HL-60 (cell line): ENCODE measurements around the gene DOCK9.

Experiments used
- GABPA ChIP-seq: IDR thresholded peaks from 2 replicates; pipeline ENCODE4 v1.6.1; 2012; ENCODE audit warnings: low read depth
- POLR2AphosphoS5 ChIP-seq: IDR thresholded peaks from 2 replicates; pipeline ENCODE4 v1.6.1; 2012; ENCODE audit warnings: low read depth
- TF ChIP-seq, protein P1 (sequence below): IDR thresholded peaks from one replicate; pipeline ENCODE4 v1.5.1; 2011; ENCODE audit warnings: low read length, control low read depth, inconsistent platforms; ENCODE audit not compliant: insufficient read depth
- TF ChIP-seq, protein P2 (sequence below): IDR thresholded peaks from 2 replicates; pipeline ENCODE4 v1.6.1; 2012; ENCODE audit warnings: low read depth; ENCODE audit not compliant: insufficient replicate concordance

DNA sequence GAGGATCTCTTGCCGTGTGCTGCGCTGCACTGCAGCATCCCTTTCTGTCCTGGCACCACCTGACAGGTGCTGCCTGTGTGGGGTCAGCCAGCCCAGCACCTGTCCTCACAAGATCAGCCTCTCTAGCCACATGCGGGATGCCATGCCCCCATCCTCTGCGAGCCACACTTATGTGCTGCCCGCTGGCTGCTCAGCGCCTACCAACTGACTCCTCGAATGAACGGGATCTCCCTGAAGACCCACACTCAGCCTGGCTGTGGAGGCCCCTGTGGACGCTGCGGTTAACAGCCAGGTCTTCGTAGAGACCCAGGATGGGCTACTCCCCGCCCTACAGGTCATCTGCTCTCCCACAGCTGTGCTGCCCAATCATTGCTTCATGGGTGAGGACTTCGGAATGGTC lies 106.1 kb downstream of the DOCK9 start:
- TF ChIP-seq, protein P1, sequence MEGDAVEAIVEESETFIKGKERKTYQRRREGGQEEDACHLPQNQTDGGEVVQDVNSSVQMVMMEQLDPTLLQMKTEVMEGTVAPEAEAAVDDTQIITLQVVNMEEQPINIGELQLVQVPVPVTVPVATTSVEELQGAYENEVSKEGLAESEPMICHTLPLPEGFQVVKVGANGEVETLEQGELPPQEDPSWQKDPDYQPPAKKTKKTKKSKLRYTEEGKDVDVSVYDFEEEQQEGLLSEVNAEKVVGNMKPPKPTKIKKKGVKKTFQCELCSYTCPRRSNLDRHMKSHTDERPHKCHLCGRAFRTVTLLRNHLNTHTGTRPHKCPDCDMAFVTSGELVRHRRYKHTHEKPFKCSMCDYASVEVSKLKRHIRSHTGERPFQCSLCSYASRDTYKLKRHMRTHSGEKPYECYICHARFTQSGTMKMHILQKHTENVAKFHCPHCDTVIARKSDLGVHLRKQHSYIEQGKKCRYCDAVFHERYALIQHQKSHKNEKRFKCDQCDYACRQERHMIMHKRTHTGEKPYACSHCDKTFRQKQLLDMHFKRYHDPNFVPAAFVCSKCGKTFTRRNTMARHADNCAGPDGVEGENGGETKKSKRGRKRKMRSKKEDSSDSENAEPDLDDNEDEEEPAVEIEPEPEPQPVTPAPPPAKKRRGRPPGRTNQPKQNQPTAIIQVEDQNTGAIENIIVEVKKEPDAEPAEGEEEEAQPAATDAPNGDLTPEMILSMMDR: no peak
- TF ChIP-seq POLR2AphosphoS5: no peak
- TF ChIP-seq, protein P2, sequence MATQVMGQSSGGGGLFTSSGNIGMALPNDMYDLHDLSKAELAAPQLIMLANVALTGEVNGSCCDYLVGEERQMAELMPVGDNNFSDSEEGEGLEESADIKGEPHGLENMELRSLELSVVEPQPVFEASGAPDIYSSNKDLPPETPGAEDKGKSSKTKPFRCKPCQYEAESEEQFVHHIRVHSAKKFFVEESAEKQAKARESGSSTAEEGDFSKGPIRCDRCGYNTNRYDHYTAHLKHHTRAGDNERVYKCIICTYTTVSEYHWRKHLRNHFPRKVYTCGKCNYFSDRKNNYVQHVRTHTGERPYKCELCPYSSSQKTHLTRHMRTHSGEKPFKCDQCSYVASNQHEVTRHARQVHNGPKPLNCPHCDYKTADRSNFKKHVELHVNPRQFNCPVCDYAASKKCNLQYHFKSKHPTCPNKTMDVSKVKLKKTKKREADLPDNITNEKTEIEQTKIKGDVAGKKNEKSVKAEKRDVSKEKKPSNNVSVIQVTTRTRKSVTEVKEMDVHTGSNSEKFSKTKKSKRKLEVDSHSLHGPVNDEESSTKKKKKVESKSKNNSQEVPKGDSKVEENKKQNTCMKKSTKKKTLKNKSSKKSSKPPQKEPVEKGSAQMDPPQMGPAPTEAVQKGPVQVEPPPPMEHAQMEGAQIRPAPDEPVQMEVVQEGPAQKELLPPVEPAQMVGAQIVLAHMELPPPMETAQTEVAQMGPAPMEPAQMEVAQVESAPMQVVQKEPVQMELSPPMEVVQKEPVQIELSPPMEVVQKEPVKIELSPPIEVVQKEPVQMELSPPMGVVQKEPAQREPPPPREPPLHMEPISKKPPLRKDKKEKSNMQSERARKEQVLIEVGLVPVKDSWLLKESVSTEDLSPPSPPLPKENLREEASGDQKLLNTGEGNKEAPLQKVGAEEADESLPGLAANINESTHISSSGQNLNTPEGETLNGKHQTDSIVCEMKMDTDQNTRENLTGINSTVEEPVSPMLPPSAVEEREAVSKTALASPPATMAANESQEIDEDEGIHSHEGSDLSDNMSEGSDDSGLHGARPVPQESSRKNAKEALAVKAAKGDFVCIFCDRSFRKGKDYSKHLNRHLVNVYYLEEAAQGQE: no peak
- TF ChIP-seq GABPA: no peak
